ENCODE results near the gene GPSM3.

GPSM3 gene

GRCh38 chr6:32153564-32154513 is 38.6 kb downstream of the GPSM3 start, which contains the start of gene PPT2:
Gene PPT2 (plus strand): TSS chr6:32154141. CDS start chr6:32154595, 454 bp downstream.
- no peak for TF ChIP-seq JUND (IDR thresholded peaks at IDR 0.05; ENCODE audit: low read depth)
- in situ Hi-C loops (cut with HindIII; ENCODE audit: low pct_unique_long_range_greater_than_20kb, low sequenced_read_pairs): no loop called here
- DNase-seq (ENCODE audit: low read depth in 1 of 2, low spot score in 1 of 2): peak; percentile 78 to 93

DNA sequence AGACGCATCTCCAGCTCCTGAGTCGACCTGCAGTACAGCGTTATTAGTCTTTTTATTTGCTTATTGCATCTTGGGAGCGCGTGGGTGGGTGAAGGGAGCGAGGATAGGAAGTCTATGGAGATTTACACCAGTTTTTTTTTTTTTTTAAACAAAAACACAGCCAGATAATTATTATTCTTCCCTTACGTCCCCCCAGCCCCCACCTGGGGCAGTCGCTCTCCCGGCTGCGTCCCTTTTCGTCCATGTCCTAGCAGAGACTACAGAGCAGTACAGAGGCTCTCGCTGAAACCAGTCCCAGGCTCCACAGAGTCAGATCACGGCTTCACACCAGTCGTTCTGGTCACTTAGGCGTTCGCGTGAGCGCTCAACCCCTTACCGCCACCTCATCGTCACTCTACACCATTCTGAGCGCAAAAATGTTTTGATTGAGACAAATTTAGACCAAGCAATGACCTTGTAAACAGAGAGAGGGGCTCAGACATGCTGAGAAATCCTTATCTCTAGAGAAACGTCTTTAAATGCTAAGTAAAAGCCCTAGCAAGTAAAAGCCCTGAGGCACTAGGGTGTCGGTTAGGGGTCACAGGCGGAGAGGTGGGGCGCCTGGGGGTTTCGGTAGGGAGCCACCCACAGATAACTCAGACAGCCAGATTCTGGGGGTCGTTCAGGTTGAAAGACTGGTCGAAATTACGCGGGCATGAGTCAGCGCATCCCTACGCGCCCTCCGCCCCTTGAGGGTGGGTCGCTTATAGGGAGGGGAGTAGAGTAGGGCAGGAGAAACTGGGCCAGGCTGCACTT is 39.5 kb downstream of the GPSM3 start:
- peak in 1 of 2 experiments; percentile 42 for DNase-seq (ENCODE audit: low read depth in 1 of 2, low spot score in 1 of 2)
- no peak for TF ChIP-seq JUND (IDR thresholded peaks at IDR 0.05; ENCODE audit: low read depth)
- in situ Hi-C loops (cut with HindIII; ENCODE audit: low pct_unique_long_range_greater_than_20kb, low sequenced_read_pairs): no loop called here

DNA sequence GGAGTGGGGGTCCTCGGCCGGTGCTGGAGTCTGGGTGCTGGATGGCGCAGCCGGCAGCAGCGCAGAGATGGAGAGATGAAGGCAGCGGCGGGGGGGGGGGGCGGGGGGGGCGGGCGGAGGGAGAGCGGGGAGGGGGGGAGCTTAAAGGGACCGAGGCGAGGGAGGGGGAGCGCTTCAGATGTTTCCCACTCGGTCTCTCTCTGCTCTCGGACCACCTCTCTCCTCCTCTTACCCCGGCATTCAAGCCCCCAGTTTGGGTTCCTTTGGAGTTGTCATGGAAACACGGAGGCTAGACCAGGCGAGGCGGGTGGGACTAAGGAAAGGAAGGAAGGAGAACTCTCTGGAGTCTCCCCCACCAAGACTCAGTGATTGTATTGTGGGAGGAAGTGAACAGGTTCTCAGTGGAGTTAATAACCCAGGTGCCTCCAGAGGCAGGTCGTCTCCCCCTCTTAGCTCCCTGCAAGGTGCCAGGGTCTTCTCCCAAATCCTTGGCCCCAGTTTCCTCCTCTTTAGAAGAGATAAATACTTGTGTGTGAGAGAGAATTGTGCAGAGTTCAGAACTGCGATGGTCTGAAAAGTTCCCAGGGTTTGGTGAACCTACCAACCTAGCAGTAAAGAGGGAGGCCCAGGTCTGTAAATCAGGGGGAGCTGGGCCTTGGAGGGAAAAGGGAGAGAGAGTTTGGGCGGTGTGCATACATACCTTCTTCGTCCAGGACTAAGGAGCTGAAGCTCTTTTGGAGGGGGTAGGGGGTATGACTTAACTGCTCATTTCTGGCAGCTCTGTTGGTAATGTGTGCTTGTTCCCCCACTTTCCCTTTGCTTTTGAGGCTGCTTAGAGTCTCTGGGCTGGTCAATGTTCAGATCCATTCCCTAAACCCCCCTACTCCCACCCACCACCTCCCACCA is 40.3 kb downstream of the GPSM3 start, which contains the start of gene PRRT1:
Gene PRRT1 (minus strand): TSS at position 77 of the 906 bp plus-strand sequence. CDS start 112 bp downstream, outside the sequence.
- in situ Hi-C loops (cut with HindIII; ENCODE audit: low pct_unique_long_range_greater_than_20kb, low sequenced_read_pairs): no loop called here
- no peak for DNase-seq (ENCODE audit: low read depth in 1 of 2, low spot score in 1 of 2)
- no peak for TF ChIP-seq JUND (IDR thresholded peaks at IDR 0.05; ENCODE audit: low read depth)

- no peak for TF ChIP-seq JUND (IDR thresholded peaks at IDR 0.05; ENCODE audit: low read depth)
- in situ Hi-C loops (cut with HindIII; ENCODE audit: low pct_unique_long_range_greater_than_20kb, low sequenced_read_pairs): no loop called here
- no peak for DNase-seq (ENCODE audit: low read depth in 1 of 2, low spot score in 1 of 2)
These were observed 41.1 kb downstream of the GPSM3 start for GRCh38 chr6:32151181-32151862.

DNA sequence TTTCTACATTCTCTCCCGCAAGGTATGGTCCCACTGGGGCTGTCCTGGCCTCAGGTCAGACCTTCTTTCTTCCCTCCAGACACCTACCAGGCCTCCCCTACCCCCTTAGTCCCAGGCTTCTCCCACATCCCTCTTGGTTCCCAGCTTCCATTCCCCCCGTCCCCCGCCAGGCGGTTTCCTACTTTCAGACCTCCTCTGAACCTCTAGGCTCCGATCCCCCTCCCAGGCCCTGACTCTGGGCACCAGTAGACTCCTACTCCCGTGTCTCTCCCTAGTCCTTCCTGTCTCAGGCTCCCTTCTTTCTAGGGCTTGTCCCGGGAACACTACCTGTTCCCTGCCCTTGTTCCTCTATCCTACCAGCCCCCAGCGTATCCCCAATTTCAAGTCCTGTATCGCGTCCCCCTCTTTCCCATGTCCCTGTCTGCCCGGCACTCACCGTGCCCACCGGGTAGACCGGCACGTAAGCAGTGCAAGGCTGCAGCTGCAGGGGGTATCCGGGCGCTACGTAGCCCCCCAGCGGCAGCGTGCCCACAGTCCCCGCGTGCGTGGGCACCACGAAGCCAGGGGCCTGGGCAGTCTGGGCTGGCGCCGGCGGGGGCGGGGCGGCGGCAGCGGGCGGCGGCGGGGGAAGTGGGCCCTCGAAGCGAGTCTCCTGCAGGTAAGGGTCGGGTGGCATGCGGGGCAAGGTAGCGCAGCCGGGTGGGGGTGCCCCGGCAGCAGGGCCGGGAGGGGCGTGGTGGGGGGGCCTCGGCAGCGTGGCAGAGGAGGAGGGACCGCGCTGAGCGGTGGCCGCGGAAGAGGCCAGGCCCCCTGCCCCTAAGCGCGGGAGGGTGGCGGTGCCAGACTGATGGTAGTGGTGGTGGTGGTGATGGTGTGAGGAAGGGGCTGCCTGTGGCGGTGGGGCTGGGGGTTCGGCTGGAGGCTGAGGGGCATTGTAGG is 42.2 kb downstream of the GPSM3 start:
- no peak for DNase-seq (ENCODE audit: low read depth in 1 of 2, low spot score in 1 of 2)
- no peak for TF ChIP-seq JUND (IDR thresholded peaks at IDR 0.05; ENCODE audit: low read depth)
- in situ Hi-C loops (cut with HindIII; ENCODE audit: low pct_unique_long_range_greater_than_20kb, low sequenced_read_pairs): no loop called here

GRCh38 chr6:32149092-32149755 is 43.2 kb downstream of the GPSM3 start:
- in situ Hi-C loops (cut with HindIII; ENCODE audit: low pct_unique_long_range_greater_than_20kb, low sequenced_read_pairs): no loop called here
- no peak for DNase-seq (ENCODE audit: low read depth in 1 of 2, low spot score in 1 of 2)
- TF ChIP-seq JUND (IDR thresholded peaks at IDR 0.05; ENCODE audit: low read depth): no peak

DNA sequence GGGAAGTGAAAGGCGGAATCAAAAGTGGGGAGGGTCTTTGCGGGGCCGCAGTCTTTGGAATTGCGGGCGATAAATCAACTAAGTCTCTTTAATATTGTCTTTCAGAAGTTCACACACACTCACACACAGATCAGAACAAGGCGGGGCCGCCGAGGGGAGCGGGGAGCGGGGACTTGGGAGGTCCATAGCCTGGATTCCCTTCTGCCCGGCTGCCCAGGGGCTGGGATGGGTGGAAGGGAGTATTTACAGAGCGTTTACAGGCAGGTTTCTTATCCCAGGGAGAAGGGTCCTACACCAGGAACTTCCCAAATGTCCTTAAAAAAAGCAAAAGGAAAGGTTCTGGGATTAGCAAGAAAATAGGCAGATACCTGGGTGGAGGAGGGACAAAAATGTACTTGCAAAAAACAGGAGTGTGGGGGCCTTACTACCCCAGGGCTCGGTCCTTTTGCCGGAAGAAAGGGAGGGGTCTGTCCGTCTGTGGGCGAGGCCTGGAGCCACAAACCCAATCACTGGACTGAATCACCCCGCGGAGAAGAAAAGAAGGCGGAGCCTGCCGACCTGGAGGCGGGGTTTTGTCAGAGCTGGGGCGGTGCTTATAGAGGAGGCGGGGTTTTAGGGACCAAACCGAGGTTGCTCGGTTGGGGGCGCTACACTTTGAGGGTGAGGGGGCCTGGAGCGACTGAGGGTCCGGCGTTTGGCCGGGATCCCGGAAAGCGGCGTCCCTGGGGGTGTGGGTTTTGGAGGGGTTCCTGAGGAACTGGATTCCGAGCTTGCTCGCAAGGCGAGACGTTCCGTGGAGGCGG is 44.0 kb downstream of the GPSM3 start:
- no peak for TF ChIP-seq JUND (IDR thresholded peaks at IDR 0.05; ENCODE audit: low read depth)
- no peak for DNase-seq (ENCODE audit: low read depth in 1 of 2, low spot score in 1 of 2)
- in situ Hi-C loops (cut with HindIII; ENCODE audit: low pct_unique_long_range_greater_than_20kb, low sequenced_read_pairs): no loop called here

- in situ Hi-C loops (cut with HindIII; ENCODE audit: low pct_unique_long_range_greater_than_20kb, low sequenced_read_pairs): no loop called here
- DNase-seq (ENCODE audit: low read depth in 1 of 2, low spot score in 1 of 2): no peak
- no peak for TF ChIP-seq JUND (IDR thresholded peaks at IDR 0.05; ENCODE audit: low read depth)
These were observed 44.9 kb downstream of the GPSM3 start for GRCh38 chr6:32147401-32148132.

DNA sequence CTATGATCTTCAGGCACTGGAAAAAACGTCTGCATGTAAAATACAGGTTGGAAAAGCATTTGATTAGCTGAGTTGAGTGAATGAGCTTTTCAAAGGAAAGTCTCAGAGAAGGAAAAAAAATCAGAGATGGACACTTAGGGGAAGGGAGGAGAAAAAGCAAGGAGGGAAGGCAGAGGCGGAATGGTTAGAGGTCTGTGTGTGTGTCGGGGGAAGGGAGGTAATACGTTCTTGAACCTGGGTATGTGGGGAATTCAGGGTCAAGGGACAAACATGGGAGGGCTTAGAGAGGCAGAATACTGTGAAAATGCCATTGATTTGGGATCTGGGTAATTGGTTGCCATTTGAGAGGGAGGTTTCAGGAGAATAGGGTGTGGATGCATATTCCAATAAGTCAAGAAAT is 45.8 kb downstream of the GPSM3 start:
- DNase-seq (ENCODE audit: low read depth in 1 of 2, low spot score in 1 of 2): no peak
- in situ Hi-C loops (cut with HindIII; ENCODE audit: low pct_unique_long_range_greater_than_20kb, low sequenced_read_pairs): no loop called here
- no peak for TF ChIP-seq JUND (IDR thresholded peaks at IDR 0.05; ENCODE audit: low read depth)
